Liver (tissue), 9 donors: ENCODE measurements around the gene ZFP36L1. TPM values are rescaled to one million over a fixed set of nuclear protein-coding genes. Genes with fewer than 3 reads are reported as not detected.

Experiments used
- DNase-seq: peaks from one replicate; pipeline ENCODE4 v3.0.0-alpha.2; 2017; ENCODE audit warnings: low spot score
- H3K27ac ChIP-seq, 2 donors: one replicate each; pipeline ENCODE4 v1.7.0; 2013; ENCODE audit warnings: inconsistent platforms in 2 of 2, low read length in 2 of 2, control low read depth in 1 of 2, low read depth in 1 of 2, mild to moderate bottlenecking in 1 of 2
- H3K27me3 ChIP-seq, 4 donors: one replicate each; pipeline versions ENCODE4 v1.6.1 to v1.7.0; 2013; ENCODE audit warnings: low read length in 3 of 4, inconsistent platforms in 1 of 4, mild to moderate bottlenecking in 1 of 4, moderate library complexity in 1 of 4; ENCODE audit not compliant: control insufficient read depth in 4 of 4, insufficient read depth in 4 of 4
- H3K36me3 ChIP-seq, 4 donors: one replicate each; pipeline versions ENCODE4 v1.6.1 to v1.7.0; 2013; ENCODE audit warnings: low read length in 3 of 4, mild to moderate bottlenecking in 3 of 4, low read depth in 1 of 4, moderate library complexity in 1 of 4; ENCODE audit not compliant: control insufficient read depth in 4 of 4, insufficient read depth in 3 of 4
- H3K4me1 ChIP-seq, 4 donors: one replicate each; pipeline versions ENCODE4 v1.6.1 to v1.7.0; 2013; ENCODE audit warnings: low read length in 3 of 4, mild to moderate bottlenecking in 3 of 4, moderate library complexity in 1 of 4; ENCODE audit not compliant: control insufficient read depth in 4 of 4, insufficient read depth in 4 of 4
- H3K4me3 ChIP-seq, 3 donors: one replicate each; pipeline versions ENCODE4 v1.6.1 to v1.7.0; 2013; ENCODE audit warnings: low read length in 3 of 3, control low read depth in 1 of 3, low read depth in 1 of 3, mild to moderate bottlenecking in 1 of 3
- H3K9ac ChIP-seq, 2 donors: one replicate each; pipeline ENCODE4 v1.7.0; 2013; ENCODE audit warnings: low read length in 2 of 2, mild to moderate bottlenecking in 2 of 2, moderate library complexity in 2 of 2, control low read depth in 1 of 2, low read depth in 1 of 2
- H3K9me3 ChIP-seq, 4 donors: one replicate each; pipeline versions ENCODE4 v1.6.1 to v1.7.0; 2013; ENCODE audit warnings: low read length in 3 of 4; ENCODE audit not compliant: control insufficient read depth in 4 of 4
- EGR1 ChIP-seq, 2 donors: IDR thresholded peaks; 2 replicates each; pipeline ENCODE4 v1.6.1; 2016 to 2018; ENCODE audit warnings: antibody characterized with exemption in 2 of 2, low read depth in 2 of 2
- FOXA1 ChIP-seq: IDR thresholded peaks from 2 replicates; pipeline ENCODE4 v1.6.1; 2016; ENCODE audit warnings: antibody characterized with exemption
- FOXA2 ChIP-seq: IDR thresholded peaks from 2 replicates; pipeline ENCODE4 v1.6.1; 2016; ENCODE audit warnings: antibody characterized with exemption
- GABPA ChIP-seq, 2 donors: IDR thresholded peaks in 1 of 2; conservative IDR thresholded peaks in 1 of 2; 2 replicates each; pipeline ENCODE4 v1.6.1; 2016; ENCODE audit warnings: antibody characterized with exemption in 2 of 2, mild to moderate bottlenecking in 1 of 2, moderate library complexity in 1 of 2
- HNF4A ChIP-seq, 2 donors: conservative IDR thresholded peaks; 2 replicates each; pipeline ENCODE4 v1.6.1; 2016; ENCODE audit warnings: antibody characterized with exemption in 2 of 2, mild to moderate bottlenecking in 2 of 2
- HNF4G ChIP-seq: IDR thresholded peaks from 2 replicates; pipeline ENCODE4 v1.6.1; 2016; ENCODE audit warnings: antibody characterized with exemption
- NR2F2 ChIP-seq: IDR thresholded peaks from 2 replicates; pipeline ENCODE4 v1.6.1; 2016; ENCODE audit warnings: antibody characterized with exemption
- RAD21 ChIP-seq, 2 donors: IDR thresholded peaks; 2 replicates each; pipeline ENCODE4 v1.6.1; 2016; ENCODE audit warnings: antibody characterized with exemption in 2 of 2, mild to moderate bottlenecking in 2 of 2
- REST ChIP-seq: IDR thresholded peaks from 2 replicates; pipeline ENCODE4 v1.6.1; 2016; ENCODE audit warnings: antibody characterized with exemption, mild to moderate bottlenecking
- RXRA ChIP-seq, 2 donors: IDR thresholded peaks; 2 replicates each; pipeline ENCODE4 v1.6.1; 2017 to 2018; ENCODE audit warnings: antibody characterized with exemption in 2 of 2, mild to moderate bottlenecking in 1 of 2
- SP1 ChIP-seq: IDR thresholded peaks from 2 replicates; pipeline ENCODE4 v1.6.1; 2018; ENCODE audit warnings: antibody characterized with exemption, mild to moderate bottlenecking
- YY1 ChIP-seq: IDR thresholded peaks from 2 replicates; pipeline ENCODE4 v1.6.1; 2016; ENCODE audit warnings: antibody characterized with exemption, mild to moderate bottlenecking
- WGBS: extraction: QIAGEN DNeasy Blood & Tissue Kit; methylation state at CpG from one replicate; pipeline ENCODE4 v1.1.7; 2013; 5-methylcytosine and 5-hydroxymethylcytosine counted together
- polyA plus RNA-seq, 2 donors: library from polyadenylated mRNA; stranded (reverse) in 1 of 2; unstranded in 1 of 2; fragments of 200-250 nt in 1 of 2; fragments of >200 nt in 1 of 2; fragmentation: Nextera tagmentation in 1 of 2; extraction: Ambion mirVana in 1 of 2; gene quantifications; one replicate each; pipeline versions ENCODE4 v1.2.1 to v1.2.3, GENCODE V29; 2013 to 2015
- total RNA-seq, 2 donors: library from RNA; depleted of rRNA; stranded (reverse); fragments of >200 nt; gene quantifications; one replicate each; pipeline ENCODE4 v1.2.3, GENCODE V29; 2014
- TF ChIP-seq, protein P1 (sequence below): IDR thresholded peaks from 2 replicates; pipeline ENCODE4 v1.6.1; 2016; ENCODE audit warnings: antibody characterized with exemption
- TF ChIP-seq, protein P2 (sequence below): IDR thresholded peaks from 2 replicates; pipeline ENCODE4 v1.6.1; 2016; ENCODE audit warnings: antibody characterized with exemption
- TF ChIP-seq, protein P3 (sequence below): fragments of 150-350 bp; IDR thresholded peaks from 2 replicates; pipeline ENCODE4 v1.5.1; 2017; ENCODE audit warnings: improper control_type of control experiment, low read depth, low read length; ENCODE audit not compliant: missing input control
- TF ChIP-seq, protein P4 (sequence below): IDR thresholded peaks from 2 replicates; pipeline ENCODE4 v1.6.1; 2016; ENCODE audit warnings: antibody characterized with exemption
- donor health status: healthy.
- donor health status: healthy.
- donor health status: healthy.
- donor health status: healthy.
- donor health status: healthy.

Gene ZFP36L1
- total and polyA plus RNA-seq, 4 donors, result 25.0 to 170 (median 69.5) TPM

- Histone ChIP-seq H3K4me1 (peaks cover 0 to 6% (median 2%) of the 10 kb centered on the region in 4 donors), H3K4me3 (no peak overlapping the region), H3K27ac (no peak overlapping the region), H3K9me3 (no peaks in the 10 kb centered on the region), H3K36me3 (no peaks in the 10 kb centered on the region), H3K9ac (no peak overlapping the region), H3K27me3 (no peaks in the 10 kb centered on the region)
- DNase-seq, result no peak
- TF ChIP-seq HNF4A (conservative IDR thresholded peaks at IDR 0.05), result no peak
- TF ChIP-seq, protein P1, sequence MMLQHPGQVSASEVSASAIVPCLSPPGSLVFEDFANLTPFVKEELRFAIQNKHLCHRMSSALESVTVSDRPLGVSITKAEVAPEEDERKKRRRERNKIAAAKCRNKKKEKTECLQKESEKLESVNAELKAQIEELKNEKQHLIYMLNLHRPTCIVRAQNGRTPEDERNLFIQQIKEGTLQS, result no peak
These were observed 5.8 kb upstream of the ZFP36L1 start for GRCh38 chr14:68798621-68799020.

DNA sequence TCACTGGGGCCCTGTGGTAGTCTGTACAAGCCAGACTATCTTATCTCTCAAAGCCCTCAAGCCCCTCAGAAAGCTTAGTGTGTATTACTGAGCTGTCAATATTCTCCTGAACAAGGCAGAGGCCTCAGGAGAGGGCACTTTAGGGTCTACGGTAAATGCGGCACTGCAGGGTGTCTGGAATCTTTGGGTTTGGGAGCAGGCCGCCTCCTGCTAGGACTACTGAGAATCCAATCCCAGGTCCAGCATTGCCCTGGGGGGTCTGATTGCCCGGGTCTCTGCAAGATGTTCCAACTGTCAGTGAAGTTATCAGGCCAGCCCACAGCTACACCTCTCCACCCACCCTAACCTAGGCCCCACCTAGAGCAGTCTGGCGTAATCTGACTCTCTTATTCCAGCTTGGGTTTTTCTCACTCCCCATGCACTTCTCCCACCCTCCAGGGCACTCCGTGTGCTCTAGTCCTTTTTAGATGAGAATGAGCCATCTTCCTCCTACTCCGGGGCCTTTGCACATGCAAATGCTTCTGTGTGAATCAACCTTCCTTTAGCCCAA is 4.3 kb upstream of the ZFP36L1 start:
- H3K4me1 ChIP-seq, result peaks cover 0 to 6% (median 2%) of the 10 kb centered on the region in 4 donors
- TF ChIP-seq GABPA (IDR thresholded peaks at IDR 0.05 in 1 of 2, conservative IDR thresholded peaks at IDR 0.05 in 1 of 2) (no peak), RAD21 (IDR thresholded peaks at IDR 0.05) (no peak), HNF4A (conservative IDR thresholded peaks at IDR 0.05) (no peak), HNF4G (no peak), FOXA1 (no peak), REST (no peak), RXRA (IDR thresholded peaks at IDR 0.05) (no peak), FOXA2 (no peak), NR2F2 (no peak), YY1 (no peak), SP1 (no peak), EGR1 (IDR thresholded peaks at IDR 0.05; ENCODE audit: low read depth in 2 of 2) (no peak)
- TF ChIP-seq, protein P2, sequence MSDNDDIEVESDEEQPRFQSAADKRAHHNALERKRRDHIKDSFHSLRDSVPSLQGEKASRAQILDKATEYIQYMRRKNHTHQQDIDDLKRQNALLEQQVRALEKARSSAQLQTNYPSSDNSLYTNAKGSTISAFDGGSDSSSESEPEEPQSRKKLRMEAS, result no peak
- TF ChIP-seq, protein P3, sequence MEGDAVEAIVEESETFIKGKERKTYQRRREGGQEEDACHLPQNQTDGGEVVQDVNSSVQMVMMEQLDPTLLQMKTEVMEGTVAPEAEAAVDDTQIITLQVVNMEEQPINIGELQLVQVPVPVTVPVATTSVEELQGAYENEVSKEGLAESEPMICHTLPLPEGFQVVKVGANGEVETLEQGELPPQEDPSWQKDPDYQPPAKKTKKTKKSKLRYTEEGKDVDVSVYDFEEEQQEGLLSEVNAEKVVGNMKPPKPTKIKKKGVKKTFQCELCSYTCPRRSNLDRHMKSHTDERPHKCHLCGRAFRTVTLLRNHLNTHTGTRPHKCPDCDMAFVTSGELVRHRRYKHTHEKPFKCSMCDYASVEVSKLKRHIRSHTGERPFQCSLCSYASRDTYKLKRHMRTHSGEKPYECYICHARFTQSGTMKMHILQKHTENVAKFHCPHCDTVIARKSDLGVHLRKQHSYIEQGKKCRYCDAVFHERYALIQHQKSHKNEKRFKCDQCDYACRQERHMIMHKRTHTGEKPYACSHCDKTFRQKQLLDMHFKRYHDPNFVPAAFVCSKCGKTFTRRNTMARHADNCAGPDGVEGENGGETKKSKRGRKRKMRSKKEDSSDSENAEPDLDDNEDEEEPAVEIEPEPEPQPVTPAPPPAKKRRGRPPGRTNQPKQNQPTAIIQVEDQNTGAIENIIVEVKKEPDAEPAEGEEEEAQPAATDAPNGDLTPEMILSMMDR, result no peak
- TF ChIP-seq, protein P4, sequence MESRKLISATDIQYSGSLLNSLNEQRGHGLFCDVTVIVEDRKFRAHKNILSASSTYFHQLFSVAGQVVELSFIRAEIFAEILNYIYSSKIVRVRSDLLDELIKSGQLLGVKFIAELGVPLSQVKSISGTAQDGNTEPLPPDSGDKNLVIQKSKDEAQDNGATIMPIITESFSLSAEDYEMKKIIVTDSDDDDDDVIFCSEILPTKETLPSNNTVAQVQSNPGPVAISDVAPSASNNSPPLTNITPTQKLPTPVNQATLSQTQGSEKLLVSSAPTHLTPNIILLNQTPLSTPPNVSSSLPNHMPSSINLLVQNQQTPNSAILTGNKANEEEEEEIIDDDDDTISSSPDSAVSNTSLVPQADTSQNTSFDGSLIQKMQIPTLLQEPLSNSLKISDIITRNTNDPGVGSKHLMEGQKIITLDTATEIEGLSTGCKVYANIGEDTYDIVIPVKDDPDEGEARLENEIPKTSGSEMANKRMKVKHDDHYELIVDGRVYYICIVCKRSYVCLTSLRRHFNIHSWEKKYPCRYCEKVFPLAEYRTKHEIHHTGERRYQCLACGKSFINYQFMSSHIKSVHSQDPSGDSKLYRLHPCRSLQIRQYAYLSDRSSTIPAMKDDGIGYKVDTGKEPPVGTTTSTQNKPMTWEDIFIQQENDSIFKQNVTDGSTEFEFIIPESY, result no peak
- H3K27me3 ChIP-seq, result no peaks in the 10 kb centered on the region
- no peaks in the 10 kb centered on the region for H3K9me3 ChIP-seq
- no peaks in the 10 kb centered on the region for H3K36me3 ChIP-seq
- H3K4me3 ChIP-seq, result no peak overlapping the region
- H3K9ac ChIP-seq, result no peak overlapping the region
- peak overlapping the region; percentile 99 to 100 for H3K27ac ChIP-seq
- peak; percentile 65 for DNase-seq
- 90% methylated on average over 7 of the region's 7 CpGs for WGBS
